ENCODE data around the gene CISD3.
"Not testable (repeated sequence)": the region's sequence is repeated elsewhere in the genome, so short reads cannot be mapped to it uniquely, and the experiment has no call there.

The CISD3 gene

DNA sequence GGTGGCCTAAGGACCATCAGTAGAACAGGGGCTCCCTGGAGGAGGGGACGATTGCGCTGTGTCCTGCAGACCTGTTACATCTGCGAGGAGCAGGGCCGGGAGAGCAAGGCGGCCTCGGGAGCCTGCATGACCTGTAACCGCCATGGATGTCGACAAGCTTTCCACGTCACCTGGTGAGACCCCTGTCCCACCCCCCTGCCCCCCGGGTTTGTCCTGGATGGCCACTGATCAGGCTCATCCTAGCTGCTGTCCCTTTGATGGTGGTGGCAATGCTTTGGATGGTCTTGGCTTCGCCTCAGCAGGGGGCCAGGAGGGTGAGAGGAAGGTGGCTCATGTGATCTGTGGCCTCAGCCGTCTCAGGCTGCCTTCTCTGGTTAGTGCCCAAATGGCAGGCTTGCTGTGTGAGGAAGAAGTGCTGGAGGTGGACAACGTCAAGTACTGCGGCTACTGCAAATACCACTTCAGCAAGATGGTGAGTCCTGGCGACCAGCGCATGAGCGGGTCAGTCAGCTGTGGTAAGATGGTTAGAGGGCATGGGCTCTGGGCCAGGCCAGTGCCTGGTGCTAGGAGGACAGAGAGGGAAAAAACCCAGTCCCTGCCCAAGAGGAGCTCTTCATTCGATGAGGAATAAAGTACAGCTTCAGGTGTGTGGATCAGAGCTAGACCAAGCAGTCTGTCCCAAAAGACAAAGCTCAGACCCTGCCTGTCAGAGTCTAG lies 20.9 kb upstream of the CISD3 start:
- no peak for DNase-seq

- no peak for DNase-seq
Measured at GRCh38 chr17:38709864-38710603, 20.1 kb upstream of the CISD3 start.

- no peak for DNase-seq
Measured at GRCh38 chr17:38710604-38710962, 19.6 kb upstream of the CISD3 start.

- no peak for DNase-seq
Measured at GRCh38 chr17:38710985-38711384, 19.2 kb upstream of the CISD3 start.

DNA sequence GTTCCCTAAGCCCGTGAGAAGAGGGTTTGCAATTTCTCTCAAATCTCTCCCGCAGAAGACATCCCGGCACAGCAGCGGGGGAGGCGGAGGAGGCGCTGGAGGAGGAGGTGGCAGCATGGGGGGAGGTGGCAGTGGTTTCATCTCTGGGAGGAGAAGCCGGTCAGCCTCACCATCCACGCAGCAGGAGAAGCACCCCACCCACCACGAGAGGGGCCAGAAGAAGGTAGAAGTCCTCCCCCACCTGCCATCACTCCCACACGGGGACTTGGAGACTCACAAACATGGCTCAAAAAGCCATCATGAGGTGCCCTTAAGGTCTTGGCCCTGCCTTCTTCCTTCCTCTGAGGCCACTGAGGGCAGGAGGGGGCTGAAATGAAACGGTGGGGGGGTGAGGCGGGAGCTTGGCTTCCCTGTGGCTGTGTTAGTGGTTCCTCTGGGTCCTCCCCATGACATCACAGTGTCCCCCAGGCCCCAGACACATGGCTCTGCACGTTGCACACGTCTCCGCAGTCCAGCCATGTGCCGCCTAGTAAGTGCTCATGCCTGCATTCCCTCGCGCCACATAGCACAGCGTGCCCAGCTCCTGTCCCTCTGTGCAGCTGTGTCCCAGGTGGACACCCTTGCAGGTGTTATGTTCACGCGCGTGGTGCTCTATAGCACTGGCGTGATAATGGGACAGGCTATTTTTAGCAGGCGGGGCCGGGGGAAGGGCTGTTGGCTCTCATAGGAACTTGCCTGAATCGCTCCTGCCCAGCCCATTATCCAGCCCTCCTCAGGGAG lies 18.2 kb upstream of the CISD3 start:
- no peak for DNase-seq

- DNase-seq, result no peak
Measured at GRCh38 chr17:38712593-38712992, 17.5 kb upstream of the CISD3 start.

DNA sequence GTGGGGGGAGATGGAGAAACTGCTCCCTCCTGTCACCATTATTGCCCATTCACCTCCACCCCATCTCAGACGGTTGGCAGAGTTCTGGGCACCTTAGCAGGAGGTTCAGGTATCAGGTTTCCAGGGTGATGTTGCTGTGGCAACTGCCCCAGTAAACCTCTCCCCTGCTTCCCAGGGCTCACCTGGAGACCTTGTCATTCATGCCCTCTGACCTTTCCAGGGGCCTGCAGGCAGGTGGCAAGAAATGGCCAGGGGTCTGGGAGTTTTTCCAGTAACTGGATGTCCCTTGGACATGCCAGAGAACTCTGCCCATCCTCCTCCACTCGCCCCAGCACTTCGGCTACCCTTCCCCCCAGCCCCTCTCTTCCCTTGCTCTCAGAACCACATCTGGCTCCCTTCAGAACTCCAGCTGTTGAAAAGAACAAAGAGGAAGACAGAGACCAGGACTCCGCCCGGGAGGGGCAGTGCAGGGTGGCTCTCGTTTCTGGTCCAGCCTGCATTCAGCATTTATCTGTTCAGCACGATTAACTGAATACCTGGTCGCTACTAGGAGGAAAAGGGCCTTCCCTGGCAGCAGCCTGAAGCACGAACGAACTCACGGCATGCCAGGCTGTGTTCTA lies 16.6 kb upstream of the CISD3 start:
- no peak for DNase-seq

- no peak for DNase-seq
Measured at GRCh38 chr17:38715216-38715943, 14.8 kb upstream of the CISD3 start.

- no peak for DNase-seq
Measured at GRCh38 chr17:38716368-38717005, 13.7 kb upstream of the CISD3 start.

DNA sequence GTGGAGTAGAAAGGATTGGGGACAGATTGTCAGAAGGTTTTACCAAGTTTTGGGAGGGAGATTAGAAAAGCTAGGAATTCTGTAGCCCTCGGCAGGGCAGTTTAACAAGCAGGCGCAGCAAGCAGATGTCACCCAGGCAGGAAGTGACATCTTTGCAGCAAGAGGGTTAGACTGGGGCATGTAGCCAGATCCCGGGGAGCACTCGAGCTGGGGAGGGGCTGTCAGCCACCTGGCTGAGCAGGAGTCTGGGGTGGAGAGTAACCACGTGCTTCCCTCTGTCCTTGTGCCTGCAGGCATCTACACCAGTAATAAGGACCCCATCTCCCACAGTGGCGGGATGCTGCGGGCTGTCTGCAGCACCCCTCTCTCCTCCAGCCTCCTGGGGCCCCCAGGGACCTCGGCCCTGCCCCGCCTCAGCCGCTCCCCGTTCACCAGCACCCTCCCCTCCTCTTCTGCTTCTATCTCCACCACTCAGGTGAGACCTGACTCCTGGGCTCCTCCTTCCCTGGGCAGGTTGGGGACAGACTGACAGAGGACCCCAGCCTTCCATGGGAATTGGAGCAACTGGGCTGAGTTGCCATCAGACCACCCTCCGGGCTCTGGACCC lies 12.9 kb upstream of the CISD3 start:
- no peak for DNase-seq

DNA sequence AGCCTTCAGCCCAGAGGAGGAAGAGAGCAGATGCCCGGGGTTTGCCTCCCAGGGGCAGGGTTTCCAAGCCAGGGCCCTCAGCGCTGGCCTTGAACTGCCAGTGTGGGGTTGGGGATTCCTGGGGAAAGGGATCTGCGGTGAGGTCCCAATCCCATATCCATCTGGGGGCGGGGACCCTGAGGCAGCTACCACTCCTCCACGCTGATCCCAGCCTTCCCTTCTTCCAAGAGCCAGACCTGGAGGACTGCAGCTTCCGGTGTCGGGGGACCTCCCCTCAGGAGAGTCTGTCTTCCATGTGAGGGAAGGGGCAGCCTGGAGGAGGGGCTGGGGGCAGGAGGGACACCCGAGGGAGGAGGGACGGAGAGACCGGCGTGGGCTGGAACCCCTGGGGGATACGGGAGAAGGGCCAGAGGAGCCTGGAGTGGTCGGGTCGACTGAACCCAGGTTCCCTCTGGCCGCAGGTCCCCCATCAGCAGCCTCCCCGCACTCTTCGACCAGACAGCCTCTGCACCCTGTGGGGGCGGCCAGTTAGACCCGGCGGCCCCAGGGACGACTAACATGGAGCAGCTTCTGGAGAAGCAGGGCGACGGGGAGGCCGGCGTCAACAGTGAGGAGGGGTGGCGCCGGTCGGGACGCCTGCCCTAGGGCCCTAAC lies 10.7 kb upstream of the CISD3 start:
- no peak for DNase-seq

DNA sequence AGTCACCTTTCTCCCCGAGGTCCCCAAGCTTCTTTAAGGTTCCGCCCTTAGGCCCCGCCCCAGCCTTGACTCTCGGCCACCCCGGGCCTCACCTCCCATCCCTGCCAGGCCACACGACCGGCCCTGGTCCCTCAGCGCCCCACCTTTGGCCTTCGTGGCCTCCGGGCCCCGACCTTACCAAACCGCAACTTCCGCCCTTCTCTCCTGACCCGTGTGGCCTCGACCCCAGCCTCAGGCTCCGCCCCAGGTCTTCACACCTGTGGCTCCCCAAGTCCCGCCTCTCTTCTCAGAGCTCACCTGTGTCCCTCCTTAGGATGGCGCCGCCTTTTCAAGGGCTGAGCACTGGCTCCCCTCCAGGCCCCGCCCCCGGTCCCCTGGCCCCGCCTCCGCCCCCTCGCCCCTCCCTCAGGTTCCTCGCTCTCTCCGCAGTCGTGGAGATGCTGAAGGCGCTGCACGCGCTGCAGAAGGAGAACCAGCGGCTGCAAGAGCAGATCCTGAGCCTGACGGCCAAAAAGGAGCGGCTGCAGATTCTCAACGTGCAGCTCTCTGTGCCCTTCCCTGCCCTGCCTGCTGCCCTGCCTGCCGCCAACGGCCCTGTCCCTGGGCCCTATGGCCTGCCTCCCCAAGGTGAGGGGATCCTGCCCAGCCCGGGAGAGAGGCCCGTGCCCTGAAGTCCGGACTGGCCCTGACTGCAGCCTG lies 10.0 kb upstream of the CISD3 start:
- no peak for DNase-seq

GRCh38 chr17:38720941-38721340 lies 9.2 kb upstream of the CISD3 start:
- no peak for DNase-seq

DNA sequence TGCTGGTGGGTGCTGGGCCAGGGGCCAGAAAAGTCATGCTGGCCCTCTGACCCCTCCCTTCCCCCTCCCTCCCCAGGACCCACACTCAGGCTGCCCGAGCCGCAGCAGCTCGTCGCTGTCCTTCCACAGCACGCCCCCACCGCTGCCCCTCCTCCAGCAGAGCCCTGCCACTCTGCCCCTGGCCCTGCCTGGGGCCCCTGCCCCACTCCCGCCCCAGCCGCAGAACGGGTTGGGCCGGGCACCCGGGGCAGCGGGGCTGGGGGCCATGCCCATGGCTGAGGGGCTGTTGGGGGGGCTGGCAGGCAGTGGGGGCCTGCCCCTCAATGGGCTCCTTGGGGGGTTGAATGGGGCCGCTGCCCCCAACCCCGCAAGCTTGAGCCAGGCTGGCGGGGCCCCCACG lies 8.3 kb upstream of the CISD3 start:
- DNase-seq, result no peak

GRCh38 chr17:38724337-38724988 lies 5.7 kb upstream of the CISD3 start:
- no peak for DNase-seq

DNA sequence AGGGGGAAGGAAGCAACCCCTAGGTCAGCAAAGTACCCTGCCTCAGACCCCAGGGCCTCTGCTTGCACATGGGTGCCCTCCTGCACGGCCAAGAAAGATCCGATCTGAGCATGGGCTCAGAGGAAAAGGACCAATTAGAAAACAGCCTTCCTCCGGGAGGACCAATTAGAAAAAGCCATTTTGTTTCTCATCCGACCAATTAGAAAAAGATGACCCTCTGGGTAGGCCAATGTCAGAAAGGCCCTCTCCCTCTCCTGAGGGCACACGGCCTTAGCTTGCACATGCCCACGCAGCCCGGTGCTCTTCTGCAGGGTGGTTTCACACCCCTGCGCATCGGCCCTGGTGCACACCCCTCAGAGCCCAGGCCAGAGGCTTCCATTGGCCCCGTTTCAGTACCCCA lies 5.1 kb upstream of the CISD3 start:
- DNase-seq, result no peak

- not testable (repeated sequence) for DNase-seq
Measured at GRCh38 chr17:38726145-38726544, 4.0 kb upstream of the CISD3 start.

GRCh38 chr17:38727736-38728135 lies 2.4 kb upstream of the CISD3 start:
- DNase-seq, result no peak

DNA sequence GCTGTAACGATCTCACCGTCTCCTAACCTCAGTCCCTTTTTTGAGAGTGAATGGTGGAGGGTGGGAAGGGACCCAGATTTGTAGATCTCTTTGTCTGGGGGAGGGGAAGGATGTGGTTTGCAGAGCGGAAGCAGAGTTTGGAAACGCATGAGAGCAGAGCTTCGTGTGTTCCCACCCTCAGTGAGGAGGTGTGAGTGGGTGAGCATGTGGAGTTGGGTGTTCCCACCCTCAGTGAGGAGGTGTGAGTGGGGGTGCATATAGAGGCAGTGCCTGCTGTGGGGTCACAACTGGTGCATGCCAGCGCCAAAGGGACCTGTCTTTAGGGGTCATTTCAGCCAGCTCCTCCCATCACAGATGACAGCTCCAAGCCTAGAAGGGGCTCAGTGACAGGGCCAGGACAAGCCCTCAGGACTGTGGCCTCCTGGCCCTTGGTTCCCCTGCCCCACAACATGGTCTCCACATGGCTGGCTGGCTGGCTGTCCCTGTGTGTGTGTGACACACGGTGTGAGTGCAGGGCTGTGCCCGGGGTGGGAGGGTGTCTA lies 1.8 kb upstream of the CISD3 start:
- DNase-seq, result no peak

Measured in fibroblast of skin of right biceps (primary cell).